Anterior cingulate cortex (tissue), 58 donors: ENCODE measurements around the gene GPR107.

Source experiments
- DNase-seq, 58 donors: peaks; one replicate each; lab custom pipeline; 2025; lab: John Stamatoyannopoulos, UW

GPR107 gene

GRCh38 chr9:130149654-130150286 is 96.1 kb downstream of the GPR107 start:
- no peak for DNase-seq

- DNase-seq: no peak
Measured at GRCh38 chr9:130150779-130151382, 97.2 kb downstream of the GPR107 start.

- DNase-seq: no peak
Measured at GRCh38 chr9:130154816-130155215, 101.1 kb downstream of the GPR107 start.

GRCh38 chr9:130155647-130156046 is 101.9 kb downstream of the GPR107 start:
- no peak for DNase-seq

GRCh38 chr9:130156672-130157071 is 103.0 kb downstream of the GPR107 start:
- DNase-seq: peak in 8 of 58 donors; percentile 20 to 38 (median 33)

GRCh38 chr9:130157079-130157478 is 103.4 kb downstream of the GPR107 start:
- no peak for DNase-seq

- DNase-seq: no peak
Measured at GRCh38 chr9:130158001-130158400, 104.3 kb downstream of the GPR107 start.

GRCh38 chr9:130159057-130159456 is 105.4 kb downstream of the GPR107 start:
- DNase-seq: no peak

GRCh38 chr9:130159915-130160670 is 106.4 kb downstream of the GPR107 start:
- no peak for DNase-seq

- DNase-seq: no peak
Measured at GRCh38 chr9:130160862-130161470, 107.3 kb downstream of the GPR107 start.

GRCh38 chr9:130165579-130165978 is 111.9 kb downstream of the GPR107 start:
- DNase-seq: no peak

GRCh38 chr9:130166399-130166798 is 112.7 kb downstream of the GPR107 start:
- DNase-seq: no peak

GRCh38 chr9:130167927-130168326 is 114.2 kb downstream of the GPR107 start:
- no peak for DNase-seq

- DNase-seq: peak in 3 of 58 donors; percentile 50 to 64 (median 59)
Measured at GRCh38 chr9:130171226-130172148, 117.8 kb downstream of the GPR107 start.

- peak in 56 of 58 donors; percentile 36 to 90 (median 78) for DNase-seq
Measured at GRCh38 chr9:130172161-130172857, 118.6 kb downstream of the GPR107 start, which contains the start of gene NCS1. TSS of gene NCS1 (plus strand) at chr9:130172404. CDS start at chr9:130172664, 260 bp downstream.

- DNase-seq: peak in 12 of 58 donors; percentile 28 to 78 (median 41)
Measured at GRCh38 chr9:130172858-130173665, 119.4 kb downstream of the GPR107 start.

- DNase-seq: peak in 5 of 58 donors; percentile 31 to 46 (median 38)
Measured at GRCh38 chr9:130173666-130173983, 119.9 kb downstream of the GPR107 start.

- DNase-seq: no peak
Measured at GRCh38 chr9:130174025-130174424, 120.3 kb downstream of the GPR107 start.
